Right atrium auricular region (tissue), 2 donors: ENCODE measurements around the gene KCNS3. TPM values are rescaled to one million over a fixed set of nuclear protein-coding genes. Genes with fewer than 3 reads are reported as not detected.

Source experiments
- DNase-seq: peaks from one replicate; pipeline ENCODE4 v3.0.0-alpha.2; 2019; ENCODE audit warnings: low spot score
- H3K27ac ChIP-seq, 2 donors: fragments of 200-600 bp; sonication (generic); 1 replicate in 1 of 2; 2 replicates in 1 of 2; pipeline ENCODE4 v1.5.1; 2016 to 2019
- H3K27me3 ChIP-seq, 2 donors: fragments of 200-600 bp; sonication (generic); one replicate each; pipeline versions ENCODE4 v1.5.1 to v1.6.0; 2017 to 2019
- H3K36me3 ChIP-seq: fragments of 200-600 bp; sonication (generic); one replicate; pipeline ENCODE4 v1.5.1; 2016
- H3K4me1 ChIP-seq, 2 donors: fragments of 200-600 bp; sonication (generic); one replicate each; pipeline versions ENCODE4 v1.5.1 to v1.6.0; 2017 to 2019
- H3K4me3 ChIP-seq, 2 donors: fragments of 200-600 bp; sonication (generic); 1 replicate in 1 of 2; 2 replicates in 1 of 2; pipeline ENCODE4 v1.5.1; 2017 to 2019; ENCODE audit warnings: mild to moderate bottlenecking in 1 of 2, moderate library complexity in 1 of 2
- H3K9me3 ChIP-seq, 2 donors: fragments of 200-600 bp; sonication (generic); one replicate each; pipeline ENCODE4 v1.5.1; 2019
- total RNA-seq, 2 donors: library from RNA; depleted of rRNA; stranded (reverse); fragments of >200 nt; gene quantifications; one replicate each; pipeline ENCODE4 v1.1.0, GENCODE V29; 2016
- TF ChIP-seq, protein P1 (sequence below), 2 donors: fragments of 200-600 bp; sonication (generic); IDR thresholded peaks; one replicate each; pipeline ENCODE4 v1.5.1; 2019; ENCODE audit warnings: antibody characterized with exemption in 2 of 2

The KCNS3 gene
- total RNA-seq, 2 donors from 2014 or later: 3.7 to 13.7 TPM

DNA sequence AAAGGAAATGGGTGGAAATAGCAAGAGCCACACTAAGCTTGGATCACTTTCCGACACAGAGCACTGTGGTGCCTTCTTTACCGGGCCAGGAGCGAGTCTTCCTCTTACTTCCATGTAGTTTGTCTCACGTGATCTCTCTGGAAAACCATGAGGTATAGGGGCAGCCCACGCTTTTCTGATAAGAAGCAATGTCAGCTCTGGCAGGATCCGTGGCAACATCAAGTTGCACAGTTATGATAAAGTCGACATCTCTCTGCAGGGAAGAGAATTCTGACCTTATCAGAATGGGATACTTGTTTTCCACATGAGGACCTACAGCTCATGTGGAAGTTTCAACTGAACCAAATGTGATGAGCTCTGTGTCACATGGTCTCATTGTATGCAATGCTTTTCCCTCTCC is 32.7 kb upstream of the KCNS3 start:
- Histone ChIP-seq H3K9me3 (no peaks in the 10 kb centered on the region), H3K4me3 (no peak overlapping the region), H3K36me3 (no peaks in the 10 kb centered on the region), H3K27ac (no peak overlapping the region), H3K4me1 (no peaks in the 10 kb centered on the region), H3K27me3 (no peaks in the 10 kb centered on the region)
- no peak for DNase-seq
- TF ChIP-seq, protein P1, sequence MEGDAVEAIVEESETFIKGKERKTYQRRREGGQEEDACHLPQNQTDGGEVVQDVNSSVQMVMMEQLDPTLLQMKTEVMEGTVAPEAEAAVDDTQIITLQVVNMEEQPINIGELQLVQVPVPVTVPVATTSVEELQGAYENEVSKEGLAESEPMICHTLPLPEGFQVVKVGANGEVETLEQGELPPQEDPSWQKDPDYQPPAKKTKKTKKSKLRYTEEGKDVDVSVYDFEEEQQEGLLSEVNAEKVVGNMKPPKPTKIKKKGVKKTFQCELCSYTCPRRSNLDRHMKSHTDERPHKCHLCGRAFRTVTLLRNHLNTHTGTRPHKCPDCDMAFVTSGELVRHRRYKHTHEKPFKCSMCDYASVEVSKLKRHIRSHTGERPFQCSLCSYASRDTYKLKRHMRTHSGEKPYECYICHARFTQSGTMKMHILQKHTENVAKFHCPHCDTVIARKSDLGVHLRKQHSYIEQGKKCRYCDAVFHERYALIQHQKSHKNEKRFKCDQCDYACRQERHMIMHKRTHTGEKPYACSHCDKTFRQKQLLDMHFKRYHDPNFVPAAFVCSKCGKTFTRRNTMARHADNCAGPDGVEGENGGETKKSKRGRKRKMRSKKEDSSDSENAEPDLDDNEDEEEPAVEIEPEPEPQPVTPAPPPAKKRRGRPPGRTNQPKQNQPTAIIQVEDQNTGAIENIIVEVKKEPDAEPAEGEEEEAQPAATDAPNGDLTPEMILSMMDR (IDR thresholded peaks at IDR 0.05): no peak

DNA sequence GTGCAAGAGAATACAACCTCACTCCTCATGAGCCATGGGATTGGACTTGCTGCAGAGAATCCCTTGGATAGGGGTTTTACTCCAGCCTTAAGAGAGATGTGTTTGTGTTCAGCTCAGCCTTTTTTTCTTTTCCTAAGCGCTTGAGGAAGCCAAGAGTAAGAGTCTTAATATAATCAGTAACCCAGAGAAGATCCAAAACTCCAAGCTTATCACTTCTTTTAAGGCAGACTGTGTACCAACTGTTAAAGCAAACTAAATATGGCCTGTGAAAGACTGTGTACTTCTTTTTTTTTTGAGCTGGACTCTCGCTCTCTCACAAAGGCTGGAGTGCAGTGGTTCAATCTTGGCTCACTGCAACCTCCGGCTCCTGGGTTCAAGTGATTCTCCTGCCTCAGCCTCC is 31.8 kb upstream of the KCNS3 start:
- no peak overlapping the region for H3K4me3 ChIP-seq
- no peaks in the 10 kb centered on the region for H3K27me3 ChIP-seq
- H3K4me1 ChIP-seq: no peaks in the 10 kb centered on the region
- H3K27ac ChIP-seq: no peak overlapping the region
- TF ChIP-seq, protein P1 (IDR thresholded peaks at IDR 0.05): no peak
- H3K9me3 ChIP-seq: no peaks in the 10 kb centered on the region
- DNase-seq: no peak
- H3K36me3 ChIP-seq: no peaks in the 10 kb centered on the region

DNA sequence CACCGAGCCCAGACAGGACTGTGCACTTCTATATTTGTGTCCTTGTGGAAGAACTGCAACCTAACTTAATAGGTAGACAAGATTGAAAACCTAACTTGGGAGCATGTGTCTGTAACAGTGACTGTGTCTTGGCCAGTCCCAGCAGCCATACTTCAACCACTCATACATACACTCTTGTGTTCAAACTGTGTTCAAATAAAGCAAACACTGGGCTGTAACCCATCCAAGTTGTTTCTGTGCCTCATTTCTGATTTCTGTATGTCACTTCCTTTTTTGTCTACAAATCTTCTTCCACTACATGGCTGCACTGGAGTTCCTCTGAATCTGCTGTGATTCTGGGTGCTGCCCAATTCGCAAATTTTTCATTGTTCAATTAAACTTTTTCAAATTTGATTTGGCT is 31.2 kb upstream of the KCNS3 start:
- Histone ChIP-seq H3K36me3 (no peaks in the 10 kb centered on the region), H3K9me3 (no peaks in the 10 kb centered on the region), H3K4me3 (no peak overlapping the region), H3K4me1 (no peaks in the 10 kb centered on the region), H3K27ac (no peak overlapping the region), H3K27me3 (no peaks in the 10 kb centered on the region)
- no peak for DNase-seq
- TF ChIP-seq, protein P1 (IDR thresholded peaks at IDR 0.05): no peak

DNA sequence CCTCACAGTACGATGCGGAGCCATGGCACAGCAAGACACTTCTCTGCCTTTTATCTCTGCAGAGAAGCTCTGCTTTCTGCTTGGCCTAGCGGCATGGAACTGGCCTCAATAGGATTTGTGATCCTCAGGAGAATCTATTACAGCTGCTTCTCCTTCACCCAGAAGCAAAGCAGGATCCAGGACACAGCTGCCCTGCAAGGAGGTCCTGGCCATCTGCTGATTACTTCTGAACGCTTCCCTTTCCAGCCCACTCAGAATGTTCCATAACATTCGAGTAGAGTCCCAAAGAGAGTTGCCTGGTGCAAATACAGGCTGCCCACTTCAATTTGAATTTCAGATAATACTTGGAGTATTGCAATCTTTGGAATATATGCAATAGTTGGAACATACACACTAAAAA is 29.2 kb upstream of the KCNS3 start:
- Histone ChIP-seq H3K9me3 (no peaks in the 10 kb centered on the region), H3K4me3 (no peak overlapping the region), H3K27ac (no peak overlapping the region), H3K36me3 (no peaks in the 10 kb centered on the region), H3K27me3 (no peaks in the 10 kb centered on the region), H3K4me1 (no peaks in the 10 kb centered on the region)
- TF ChIP-seq, protein P1 (IDR thresholded peaks at IDR 0.05): no peak
- no peak for DNase-seq

DNA sequence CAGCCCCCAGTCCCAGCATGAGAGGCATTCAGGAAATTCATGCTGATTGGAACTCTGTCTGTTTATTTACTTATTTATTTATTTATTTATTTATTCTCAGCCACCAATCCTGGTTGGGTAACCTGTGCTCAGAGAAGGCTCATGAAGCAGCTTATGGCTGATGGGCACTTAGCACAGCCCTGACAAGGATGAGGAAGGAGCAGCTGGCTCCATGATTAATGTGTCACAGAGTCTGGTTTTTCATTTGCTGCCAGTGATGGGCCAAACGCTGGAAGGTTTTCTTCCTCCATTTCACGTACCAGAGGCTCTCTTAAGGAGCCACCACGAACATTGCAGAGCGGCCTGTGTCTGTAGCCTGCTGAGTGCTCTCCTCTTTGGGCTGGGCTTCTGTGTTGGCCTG is 28.3 kb upstream of the KCNS3 start:
- no peak for DNase-seq
- Histone ChIP-seq H3K4me3 (no peak overlapping the region), H3K36me3 (no peaks in the 10 kb centered on the region), H3K27me3 (no peaks in the 10 kb centered on the region), H3K27ac (no peak overlapping the region), H3K9me3 (no peaks in the 10 kb centered on the region), H3K4me1 (no peaks in the 10 kb centered on the region)
- TF ChIP-seq, protein P1 (IDR thresholded peaks at IDR 0.05): no peak

DNA sequence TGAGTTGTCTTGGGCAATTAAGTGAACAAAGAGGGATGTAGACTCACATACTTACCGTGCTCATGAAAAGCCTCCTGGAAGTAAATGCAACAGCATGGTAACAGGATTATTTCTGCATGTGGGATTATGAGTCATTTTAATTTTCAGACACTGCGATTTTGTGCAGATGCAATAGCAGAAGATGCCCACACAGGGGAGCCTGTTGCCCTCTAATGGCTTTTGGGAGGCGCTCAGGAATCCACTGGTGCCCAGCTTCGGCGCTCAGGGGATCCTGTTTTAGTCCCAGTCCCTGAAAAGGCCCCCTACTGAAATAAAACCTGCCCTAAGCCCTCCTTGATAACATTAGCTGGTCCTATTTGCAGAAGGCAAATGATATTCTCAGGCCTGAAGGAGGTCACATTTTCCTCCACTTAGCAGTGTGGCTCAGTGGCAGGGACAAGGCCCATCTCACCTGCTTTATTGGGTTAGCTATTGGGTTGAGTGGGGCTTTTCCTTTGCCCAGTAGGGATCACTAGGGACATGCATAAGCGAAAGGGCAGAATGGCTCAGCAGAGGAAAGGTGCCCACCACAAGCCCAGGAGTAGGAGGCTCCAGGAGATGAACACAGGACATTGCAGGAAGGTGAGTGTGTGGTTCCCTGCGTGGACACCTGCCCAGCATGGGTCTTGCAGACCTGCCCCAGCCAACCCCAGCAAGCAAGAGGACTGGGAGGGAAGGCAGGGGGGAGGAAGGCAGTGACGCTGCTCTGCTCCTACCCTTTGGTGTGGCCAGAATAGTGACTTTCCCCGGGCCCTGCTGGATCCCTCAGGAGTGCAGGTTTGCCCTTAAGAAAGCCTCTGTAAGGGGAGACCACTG is 26.5 kb upstream of the KCNS3 start:
- TF ChIP-seq, protein P1 (IDR thresholded peaks at IDR 0.05): peak; percentile 89 to 90
- Histone ChIP-seq H3K4me3 (no peak overlapping the region), H3K27me3 (no peaks in the 10 kb centered on the region), H3K9me3 (no peaks in the 10 kb centered on the region), H3K27ac (no peak overlapping the region), H3K36me3 (no peaks in the 10 kb centered on the region), H3K4me1 (no peaks in the 10 kb centered on the region)
- DNase-seq: no peak
